Globus pallidus (tissue), 1 donor: ENCODE results near the gene WFDC9.
"Not testable (repeated sequence)": the region's sequence is repeated elsewhere in the genome, so short reads cannot be mapped to it uniquely, and the experiment has no call there.

Source experiments
- DNase-seq: peaks from one replicate; pipeline ENCODE4 v3.0.0-alpha.2; 2015; ENCODE audit warnings: low spot score

Gene WFDC9

DNA sequence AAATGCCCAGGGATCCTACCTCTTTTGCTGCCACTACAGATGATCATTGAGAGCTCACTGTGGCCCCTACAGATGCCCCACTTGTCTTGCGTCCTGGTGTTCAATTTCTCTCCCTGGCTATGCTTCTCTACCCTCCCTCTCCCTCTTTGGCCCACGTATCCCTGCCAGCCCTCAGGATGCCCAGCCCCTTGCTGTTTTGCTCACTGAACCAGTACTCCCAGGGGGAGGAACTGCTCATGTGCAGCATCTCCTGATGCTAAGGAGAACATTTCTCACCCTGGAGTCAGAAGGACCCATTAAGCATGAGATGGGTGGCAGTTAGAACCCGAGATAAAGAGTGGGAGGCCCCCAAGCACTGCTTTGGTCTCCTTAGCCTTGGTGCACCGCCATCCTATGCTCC is at the start of gene WFDC9:
TSS of gene WFDC9 (minus strand) at position 101 of the 400 bp plus-strand sequence. CDS start 21,103 bp downstream, outside the sequence.
- DNase-seq = no peak

DNA sequence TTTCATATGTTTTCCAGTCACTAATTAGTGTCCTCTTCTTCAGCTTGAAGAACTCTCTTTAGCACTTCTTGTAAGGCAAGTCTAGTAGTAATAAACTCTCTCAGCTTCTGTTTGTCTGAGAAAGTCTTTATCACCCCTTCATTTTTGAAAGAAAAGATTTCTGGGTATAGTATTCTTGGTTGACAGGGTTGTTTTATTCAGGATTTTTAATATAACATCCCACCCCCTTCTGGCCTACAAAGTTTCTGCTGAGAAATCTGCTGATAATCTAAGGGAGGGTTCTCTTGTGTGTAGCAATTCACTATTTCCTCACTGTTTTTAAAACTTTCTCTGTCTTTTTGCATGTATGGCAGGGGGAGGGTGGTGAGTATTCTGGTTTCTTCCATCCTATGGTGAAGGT is 48.6 kb upstream of the WFDC9 start:
- no peak for DNase-seq

DNA sequence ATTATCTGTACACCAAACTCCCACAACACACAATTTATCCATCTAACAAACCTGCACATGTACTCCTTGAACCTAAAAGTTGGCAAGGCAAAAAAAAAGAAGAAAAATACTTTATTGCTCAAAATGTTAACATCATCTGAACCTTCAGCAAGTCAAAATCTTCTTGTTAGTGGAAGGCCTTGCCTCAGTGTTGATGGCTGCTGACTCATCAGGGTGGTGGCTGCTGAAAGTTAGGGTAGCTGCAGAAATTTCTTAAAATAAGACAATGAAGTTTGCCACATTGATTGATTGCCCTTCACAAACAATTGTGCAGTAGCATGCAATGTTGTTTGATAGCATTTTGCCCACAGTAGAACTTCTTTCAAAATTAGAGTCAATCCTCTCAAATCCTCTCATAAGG is 41.7 kb upstream of the WFDC9 start:
- no peak for DNase-seq

DNA sequence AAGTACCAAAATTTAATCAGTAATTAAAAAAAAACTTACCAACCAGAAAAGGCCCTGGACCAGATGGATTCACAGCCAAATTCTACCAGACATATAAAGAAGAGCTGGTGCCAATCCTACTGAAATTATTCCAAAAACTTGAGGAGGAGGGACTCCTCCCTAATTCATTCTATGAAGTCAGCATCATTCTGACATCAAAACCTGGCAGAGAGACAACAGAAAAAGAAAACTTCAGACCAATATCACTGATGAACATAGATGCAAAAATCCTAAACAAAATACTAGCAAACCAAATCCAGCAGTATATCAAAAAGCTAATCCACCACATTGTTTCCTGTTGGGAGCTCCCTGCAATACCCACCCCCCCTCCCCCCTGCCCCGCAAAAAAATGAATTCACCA is 39.1 kb upstream of the WFDC9 start, which contains the start of gene WFDC11:
TSS of gene WFDC11 (minus strand) at position 101 of the 400 bp plus-strand sequence. CDS start 19,639 bp downstream, outside the sequence.
- DNase-seq = no peak

DNA sequence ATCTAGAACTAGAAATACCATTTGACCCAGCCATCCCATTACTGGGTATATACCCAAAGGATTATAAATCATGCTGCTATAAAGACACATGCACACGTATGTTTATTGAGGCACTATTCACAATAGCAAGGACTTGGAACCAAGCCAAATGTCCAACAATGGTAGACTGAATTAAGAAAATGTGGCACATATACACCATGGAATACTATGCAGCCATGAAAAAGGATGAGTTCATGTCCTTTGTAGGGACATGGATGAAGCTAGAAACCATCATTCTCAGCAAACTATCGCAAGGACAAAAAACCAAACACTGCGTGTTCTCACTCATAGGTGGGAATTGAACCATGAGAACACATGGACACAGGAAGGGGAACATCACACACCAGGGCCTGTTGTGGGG is 26.0 kb upstream of the WFDC9 start:
- DNase-seq = not testable (repeated sequence)

DNA sequence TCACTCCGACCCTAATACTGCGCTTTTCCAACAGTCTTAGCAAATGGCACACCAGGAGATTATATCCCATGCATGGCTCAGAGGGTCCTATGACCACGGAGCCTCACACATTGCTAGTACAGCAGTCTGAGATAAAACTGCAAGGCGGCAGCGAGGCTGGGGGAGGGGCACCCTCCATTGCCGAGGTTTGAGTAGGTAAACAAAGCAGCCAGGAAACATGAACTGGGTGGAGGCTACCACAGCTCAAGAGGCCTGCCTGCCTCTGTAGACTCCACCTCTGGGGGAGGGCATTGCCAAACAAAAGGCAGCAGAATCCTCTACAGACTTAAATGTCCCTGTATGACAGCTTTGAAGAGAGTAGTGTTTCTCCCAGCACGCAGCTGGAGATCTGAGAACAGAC is 20.6 kb upstream of the WFDC9 start:
- DNase-seq = not testable (repeated sequence)

DNA sequence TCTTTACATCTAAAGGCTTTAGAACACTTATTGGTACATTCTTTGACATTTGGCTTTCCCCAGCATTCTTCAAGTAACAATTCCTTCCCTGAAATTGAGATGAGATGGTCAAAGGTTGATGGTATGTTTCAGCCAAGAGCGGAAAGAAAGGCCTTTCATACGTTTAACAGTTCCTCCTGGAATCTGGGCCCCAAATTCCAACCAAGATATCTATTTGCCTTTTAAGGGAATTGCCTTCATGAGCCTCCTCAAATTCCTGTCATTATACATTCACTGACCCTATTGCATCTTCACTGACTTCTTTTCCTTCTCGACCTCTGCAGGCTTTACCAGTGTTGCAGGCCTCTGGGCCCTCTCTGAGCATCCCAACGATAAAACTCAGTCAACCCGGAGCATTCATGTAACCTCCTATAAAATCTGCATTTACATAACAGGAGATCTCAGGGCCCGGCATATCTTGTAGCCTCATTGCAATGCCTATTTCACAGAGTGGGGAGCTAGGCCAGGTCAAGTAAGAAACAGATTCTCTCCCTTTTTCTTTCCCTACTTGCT is 18.3 kb upstream of the WFDC9 start:
- no peak for DNase-seq

DNA sequence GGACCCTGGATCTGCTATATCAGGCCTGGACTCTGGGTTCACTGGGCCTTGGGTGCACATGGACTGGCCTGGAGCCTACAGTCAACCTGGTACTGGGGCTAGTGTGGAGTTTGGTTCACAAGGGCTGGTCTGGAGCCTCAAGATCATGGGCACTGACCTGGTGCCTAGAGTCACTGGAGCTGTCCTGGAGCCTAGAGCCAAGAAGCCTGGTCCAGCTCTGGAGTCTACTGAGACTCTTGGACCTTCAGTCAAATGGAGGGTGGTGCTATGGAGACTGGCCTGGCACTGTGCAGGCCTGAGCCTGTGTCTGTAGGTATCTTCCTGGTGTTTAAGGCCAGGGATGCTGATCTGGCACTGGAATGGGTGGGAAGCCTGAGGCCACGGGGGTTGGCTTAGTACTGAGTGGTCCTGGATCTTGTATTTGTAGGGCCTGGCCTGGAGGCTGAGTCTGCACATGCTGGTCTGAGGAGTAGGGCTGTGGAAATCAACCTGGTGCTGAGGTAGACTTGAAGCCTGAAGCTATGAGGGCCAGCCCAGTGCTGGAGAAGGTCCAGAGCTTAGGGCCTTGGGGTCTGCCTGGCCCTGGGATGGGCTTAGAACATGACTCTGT is 16.5 kb upstream of the WFDC9 start:
- no peak for DNase-seq

DNA sequence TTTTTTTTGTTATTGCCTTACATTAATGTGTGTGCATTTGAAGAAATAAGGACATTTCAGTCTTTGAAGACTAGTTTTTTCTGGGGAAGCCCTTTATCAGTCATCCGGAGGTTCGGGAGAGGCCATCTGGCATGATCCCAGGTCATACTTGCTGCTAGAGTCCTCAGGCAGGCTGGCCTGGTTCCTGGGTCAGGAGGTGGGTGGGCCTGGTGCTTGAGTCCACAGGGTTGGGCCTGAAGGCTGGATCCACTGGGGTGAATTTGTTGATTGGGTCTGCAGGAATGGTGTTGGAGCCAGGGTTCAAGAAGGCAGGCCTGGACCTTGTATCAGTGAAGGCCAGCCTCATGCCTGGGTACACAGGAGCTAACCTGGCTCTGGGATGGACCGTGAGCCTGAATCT is 15.8 kb upstream of the WFDC9 start:
- DNase-seq = no peak

DNA sequence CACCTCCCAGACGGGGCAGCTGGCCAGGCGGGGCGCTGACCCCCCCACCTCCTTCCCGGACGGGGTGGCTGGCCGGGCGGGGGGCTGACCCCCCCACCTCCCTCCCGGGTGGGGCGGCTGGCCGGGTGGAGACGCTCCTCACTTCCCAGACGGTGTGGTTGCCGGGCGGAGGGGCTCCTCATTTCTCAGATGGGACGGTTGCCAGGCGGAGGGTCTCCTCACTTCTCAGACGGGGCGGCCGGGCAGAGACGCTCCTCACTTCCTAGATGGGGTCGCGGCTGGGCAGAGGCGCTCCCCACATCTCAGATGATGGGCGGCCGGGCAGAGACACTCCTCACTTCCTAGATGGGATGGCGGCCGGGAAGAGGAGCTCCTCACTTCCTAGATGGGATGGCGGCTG is 14.8 kb upstream of the WFDC9 start:
- not testable (repeated sequence) for DNase-seq

DNA sequence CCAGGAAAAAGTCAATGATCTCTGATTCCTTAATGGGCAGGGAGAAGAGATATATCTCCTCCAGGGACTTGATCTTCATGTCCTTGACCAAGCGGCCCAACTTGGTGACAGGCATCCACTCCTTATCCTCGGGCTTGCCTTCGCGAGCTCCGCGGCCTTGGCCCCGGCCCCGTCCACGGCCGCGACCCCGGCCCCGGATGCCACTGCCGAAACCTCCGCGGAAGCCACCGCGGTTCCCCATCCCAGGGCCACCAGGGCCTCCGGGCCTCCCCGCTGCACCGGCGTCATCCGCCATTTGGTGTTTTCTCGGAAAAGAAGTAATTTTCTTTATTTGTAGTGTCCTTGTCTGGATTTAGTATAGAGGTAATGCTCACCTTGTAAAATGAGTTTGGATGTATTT is 10.0 kb upstream of the WFDC9 start:
- not testable (repeated sequence) for DNase-seq

DNA sequence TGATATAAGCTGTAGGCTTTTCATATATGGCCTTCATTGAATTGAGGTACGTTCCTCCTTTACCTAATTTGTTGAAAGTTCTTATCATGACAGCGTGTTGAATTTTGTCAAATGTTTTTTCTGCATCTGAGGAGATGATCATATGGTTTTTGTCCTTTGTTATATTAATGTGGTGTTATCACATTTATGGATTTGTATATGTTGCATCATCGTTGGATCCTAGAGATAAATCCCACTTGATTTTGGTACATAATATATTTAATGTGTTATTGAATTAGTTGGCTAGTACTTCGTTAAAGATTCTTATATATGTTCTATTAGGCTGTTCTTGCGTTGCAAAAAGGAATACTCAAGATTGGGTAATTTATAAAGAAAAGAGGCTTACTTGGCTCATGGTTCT is 8.6 kb upstream of the WFDC9 start:
- no peak for DNase-seq

DNA sequence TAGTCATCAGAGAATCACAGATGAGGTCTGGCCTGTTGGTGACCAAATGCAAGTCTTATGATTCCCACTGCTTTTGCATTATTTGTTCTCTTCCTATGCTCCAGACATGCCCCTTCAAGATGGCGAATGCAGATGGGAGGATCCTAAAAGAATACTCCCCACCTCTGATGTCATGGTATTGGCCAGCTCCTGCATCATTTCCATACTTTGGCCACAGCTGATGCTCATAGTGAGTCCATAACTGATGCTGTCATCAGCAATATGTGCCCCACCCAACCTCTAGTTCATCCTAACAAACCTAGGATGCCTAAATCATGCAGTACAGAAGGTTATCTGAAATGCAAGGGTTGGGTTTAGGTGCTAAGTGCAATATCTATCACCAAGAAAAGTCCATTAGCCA is 5.4 kb upstream of the WFDC9 start:
- DNase-seq = no peak

DNA sequence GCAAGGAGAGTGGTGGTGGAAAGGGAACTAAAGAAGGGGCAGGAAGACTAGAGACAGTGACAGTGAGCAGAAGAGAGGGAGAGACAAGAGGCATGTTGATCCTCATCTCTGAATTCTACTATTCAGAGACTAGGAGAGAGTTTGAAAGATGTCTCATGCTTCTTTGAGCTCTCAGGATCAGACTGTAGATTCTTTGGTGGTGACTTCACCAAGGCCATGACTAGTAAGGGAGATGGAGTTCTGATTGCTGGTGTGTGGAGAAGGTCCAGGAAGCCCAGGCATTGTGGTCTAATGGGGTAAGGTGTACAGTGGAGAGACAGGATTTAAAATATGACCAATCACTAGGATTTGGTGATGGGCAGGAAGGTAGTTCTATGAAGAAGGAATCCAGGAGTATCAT is 713 bp downstream of the WFDC9 start:
- DNase-seq = no peak

DNA sequence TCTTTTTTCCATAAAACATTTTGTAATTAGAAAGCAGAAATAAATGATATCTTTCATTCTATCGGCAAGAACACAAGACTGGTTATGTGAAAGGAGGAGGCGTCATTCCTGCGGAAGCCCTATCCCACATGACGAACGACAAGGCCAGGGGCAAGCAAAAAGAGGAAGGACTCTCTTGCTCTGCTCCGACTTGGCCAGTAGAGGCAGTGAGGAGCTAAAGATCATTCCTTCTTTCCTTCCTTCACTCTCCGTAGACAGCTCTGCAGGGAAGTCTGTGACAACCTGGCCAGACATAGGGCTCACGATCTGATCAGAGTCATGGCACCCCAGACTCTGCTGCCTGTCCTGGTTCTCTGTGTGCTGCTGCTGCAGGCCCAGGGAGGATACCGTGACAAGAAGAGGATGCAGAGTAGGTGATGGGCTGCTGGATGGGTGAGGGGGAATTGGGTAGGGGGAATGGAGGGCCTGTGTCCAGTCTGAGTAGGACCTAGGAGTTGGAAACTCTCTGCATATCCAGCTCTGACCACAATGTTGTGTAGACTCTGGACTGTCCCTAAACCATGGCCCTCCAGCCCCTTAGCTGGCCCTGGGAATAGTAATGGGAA is 1.5 kb downstream of the WFDC9 start, which contains the start of gene WFDC10A:
TSS of gene WFDC10A (plus strand) at position 244 of the 605 bp plus-strand sequence. CDS start at position 319, 75 bp downstream.
- peak; percentile 16 for DNase-seq

DNA sequence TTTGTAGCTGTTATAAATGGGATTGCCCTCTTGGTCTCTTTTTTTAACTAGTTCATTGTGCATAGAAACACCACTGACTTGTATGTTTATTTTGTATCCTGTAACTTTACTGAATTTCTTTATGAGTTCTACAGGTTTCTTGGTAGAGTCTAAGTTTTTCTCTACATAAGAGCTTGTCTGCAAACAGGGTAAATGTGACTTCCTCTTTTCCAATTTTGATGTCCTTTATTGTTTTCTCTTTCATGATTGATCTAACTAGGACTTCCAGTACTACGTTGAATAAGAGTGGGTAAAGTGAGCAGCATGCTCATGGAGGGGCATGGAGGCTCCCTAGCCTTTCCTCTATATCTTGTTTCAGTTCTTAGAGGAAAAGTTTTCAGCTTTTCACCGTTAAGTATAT is 4.5 kb downstream of the WFDC9 start:
- DNase-seq = no peak

DNA sequence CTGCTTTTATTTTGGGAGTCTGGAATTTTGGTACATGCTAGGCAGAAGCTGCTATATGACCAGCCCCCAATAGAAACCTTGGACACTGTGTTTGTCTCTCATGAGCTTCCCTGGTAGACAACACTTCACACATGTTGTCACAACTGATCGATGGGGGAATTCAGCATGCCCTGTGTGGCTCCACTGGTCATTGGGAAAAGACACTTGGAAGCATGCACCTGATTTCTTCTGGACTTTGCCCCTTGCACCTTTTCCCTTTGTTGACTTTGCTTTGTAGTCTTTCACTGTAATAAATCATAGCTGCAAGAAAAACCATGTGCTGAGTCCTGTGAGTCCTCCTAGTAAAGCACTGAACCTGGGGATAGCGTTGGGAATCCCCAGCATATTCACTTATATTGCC is 9.5 kb downstream of the WFDC9 start:
- no peak for DNase-seq

DNA sequence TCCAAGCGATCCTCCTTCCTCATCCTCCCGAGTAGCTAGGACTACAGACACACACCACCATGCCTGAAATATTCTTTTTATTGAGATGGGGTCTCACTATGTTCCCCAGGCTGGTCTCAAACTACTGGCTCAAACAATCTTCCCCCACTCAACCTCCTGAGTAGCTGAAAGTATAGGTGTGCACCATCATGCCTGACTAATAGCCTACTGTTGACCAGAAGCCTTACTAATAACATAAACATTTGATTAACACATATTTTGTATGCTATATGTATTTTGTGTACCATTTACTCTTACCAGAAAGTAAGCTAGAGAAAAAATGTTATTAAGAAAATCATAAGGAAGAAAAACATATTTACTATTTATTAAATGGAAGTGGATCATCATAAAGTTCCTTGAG is 13.5 kb downstream of the WFDC9 start:
- no peak for DNase-seq

DNA sequence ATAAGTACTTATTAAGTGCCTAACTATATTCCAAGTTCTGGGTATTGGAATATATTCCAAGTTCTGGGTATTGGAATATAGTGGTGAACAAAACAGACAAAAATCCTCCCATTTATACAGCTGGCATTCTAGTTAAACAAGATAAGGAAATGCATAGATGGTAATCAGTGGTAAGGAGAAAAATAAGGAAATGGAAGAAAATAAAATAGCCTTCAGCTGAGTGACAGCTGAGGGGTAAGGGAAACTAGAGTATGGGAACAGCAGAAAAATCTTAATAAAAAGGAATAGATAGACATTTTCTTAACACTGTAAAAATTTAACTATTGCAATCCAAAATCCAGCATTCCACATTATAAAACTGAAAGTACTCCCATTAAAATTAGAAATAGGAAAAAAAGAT is 18.8 kb downstream of the WFDC9 start:
- DNase-seq = no peak

DNA sequence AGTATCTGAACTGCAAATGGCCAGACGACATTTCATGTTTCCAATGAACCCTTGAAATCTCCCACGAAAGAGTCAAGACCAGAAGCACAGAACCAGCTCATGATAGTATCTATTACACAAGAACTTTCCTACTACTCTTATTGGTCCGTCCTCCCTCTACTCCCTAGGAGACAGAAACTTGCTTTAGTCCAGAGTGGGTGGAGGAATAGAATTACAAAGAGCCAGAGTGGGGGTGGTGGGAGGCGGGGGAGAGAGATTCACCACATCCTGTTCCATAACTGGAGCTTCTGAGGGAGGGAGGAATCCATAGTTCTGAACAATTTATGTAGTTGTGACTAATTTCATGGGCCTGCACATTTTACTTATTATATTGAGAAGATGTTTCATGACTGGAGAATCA is 20.0 kb downstream of the WFDC9 start:
- DNase-seq = no peak

DNA sequence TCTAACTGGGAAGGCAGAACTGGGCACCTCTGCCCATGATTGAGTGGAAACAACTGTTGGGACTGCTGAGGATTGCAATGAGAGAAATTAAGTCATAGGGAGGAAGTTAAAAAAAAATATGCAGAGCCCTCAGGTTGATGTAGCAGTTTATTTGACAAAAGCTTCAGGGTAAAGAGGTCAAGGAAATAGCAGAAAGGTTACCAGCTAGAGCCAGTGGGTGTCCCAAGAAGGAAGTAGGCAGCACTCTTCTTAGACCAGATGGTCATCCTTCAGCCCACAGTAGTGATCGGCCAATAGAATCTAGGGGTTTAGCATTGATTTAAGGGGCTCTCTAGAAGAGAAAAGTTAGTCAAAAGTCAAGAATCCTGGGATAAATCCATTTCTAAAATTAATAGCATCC is 23.3 kb downstream of the WFDC9 start:
- DNase-seq = no peak

DNA sequence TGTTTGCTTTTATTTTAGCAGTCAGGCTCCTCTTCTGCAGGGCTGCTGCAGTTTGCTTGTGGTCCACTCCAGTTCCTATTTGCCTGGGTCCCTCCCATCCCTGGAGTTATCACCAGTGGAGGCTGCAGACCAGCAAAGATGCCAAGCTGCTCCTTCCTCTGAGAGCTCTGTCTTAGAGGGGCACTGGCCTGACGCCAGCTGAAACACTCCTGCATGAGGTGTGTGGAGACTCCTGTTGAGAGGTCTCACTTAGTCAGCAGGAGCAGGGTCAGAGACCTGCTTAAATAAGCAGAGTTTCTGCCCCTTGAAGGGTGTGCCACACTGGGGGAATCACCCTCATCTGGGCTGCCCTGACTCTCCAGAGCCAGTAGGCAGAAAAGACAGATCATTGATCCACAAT is 35.8 kb downstream of the WFDC9 start:
- DNase-seq = no peak

DNA sequence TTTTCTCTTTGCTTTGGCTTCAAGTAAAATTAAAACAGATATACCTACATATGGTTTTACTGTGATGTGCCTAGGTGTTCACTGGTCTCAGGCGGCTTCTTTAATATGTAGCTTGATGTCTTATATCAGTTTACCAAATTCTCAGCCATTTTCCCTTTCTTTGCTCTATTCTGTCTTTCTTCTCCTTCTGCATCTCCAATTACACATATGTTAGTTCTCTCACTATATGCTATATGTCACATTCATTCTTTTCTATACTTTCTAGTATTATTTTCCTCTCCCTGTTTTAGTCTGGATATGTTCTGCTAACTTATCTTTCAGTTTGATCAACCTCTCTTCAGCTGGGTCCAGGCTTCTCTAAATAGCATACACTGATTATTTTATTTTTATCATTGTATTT is 37.6 kb downstream of the WFDC9 start:
- DNase-seq = no peak
